H9 (cell line): ENCODE measurements around the gene MRPS14. TPM values are rescaled to one million over a fixed set of nuclear protein-coding genes. Genes with fewer than 3 reads are reported as not detected.
A peak's percentile ranks its signal among the peaks of the same experiment; 100 is the strongest.

Experiments used
- DNase-seq: peaks from one replicate; pipeline ENCODE4 v3.0.0-alpha.2; 2017
- H2AFZ ChIP-seq: one replicate; pipeline ENCODE4 v1.6.1; 2013; ENCODE audit warnings: mild to moderate bottlenecking, low read length, control low read depth, moderate library complexity
- H2AK5ac ChIP-seq: 2 replicates; pipeline ENCODE4 v1.6.1; 2013; ENCODE audit warnings: low read length, control low read depth, mixed read lengths; ENCODE audit not compliant: insufficient read length
- H2BK120ac ChIP-seq: one replicate; pipeline ENCODE4 v1.6.1; 2013; ENCODE audit warnings: low read depth, mild to moderate bottlenecking, low read length, control low read depth, inconsistent platforms; ENCODE audit not compliant: poor library complexity, severe bottlenecking
- H2BK12ac ChIP-seq: 2 replicates; pipeline ENCODE4 v1.6.1; 2013; ENCODE audit warnings: low read length, control low read depth, mixed read lengths, low read depth; ENCODE audit not compliant: insufficient read length
- H2BK15ac ChIP-seq: 2 replicates; pipeline ENCODE4 v1.6.1; 2013; ENCODE audit warnings: low read depth, low read length, control low read depth
- H2BK20ac ChIP-seq: one replicate; pipeline ENCODE4 v1.6.1; 2013; ENCODE audit warnings: low read depth, mild to moderate bottlenecking, low read length, control low read depth, inconsistent platforms; ENCODE audit not compliant: poor library complexity, severe bottlenecking
- H2BK5ac ChIP-seq: 2 replicates; pipeline ENCODE4 v1.6.1; 2013; ENCODE audit warnings: low read length, control low read depth, mixed read lengths; ENCODE audit not compliant: insufficient read length
- H3K14ac ChIP-seq: 2 replicates; pipeline ENCODE4 v1.6.1; 2013; ENCODE audit warnings: low read length, control low read depth; ENCODE audit not compliant: insufficient read depth
- H3K18ac ChIP-seq: 2 replicates; pipeline ENCODE4 v1.6.1; 2013; ENCODE audit warnings: low read depth, mild to moderate bottlenecking, mixed read lengths, low read length, control low read depth; ENCODE audit not compliant: insufficient read length
- H3K23ac ChIP-seq: 2 replicates; pipeline ENCODE4 v1.6.1; 2013; ENCODE audit warnings: low read length, control low read depth, mixed read lengths, low read depth; ENCODE audit not compliant: insufficient read length
- H3K23me2 ChIP-seq: 2 replicates; pipeline ENCODE4 v1.6.1; 2013; ENCODE audit warnings: low read depth, mild to moderate bottlenecking, mixed read lengths, low read length, control low read depth; ENCODE audit not compliant: insufficient read length, poor library complexity, severe bottlenecking
- H3K27ac ChIP-seq: 2 replicates; pipeline ENCODE4 v1.5.1; 2013; ENCODE audit warnings: low read length, control low read depth, mixed read lengths, low read depth; ENCODE audit not compliant: insufficient read length
- H3K27me3 ChIP-seq: 2 replicates; pipeline ENCODE4 v1.6.1; 2013; ENCODE audit warnings: low read length, control low read depth, inconsistent platforms; ENCODE audit not compliant: insufficient read depth
- H3K4ac ChIP-seq: 2 replicates; pipeline ENCODE4 v1.6.1; 2013; ENCODE audit warnings: low read depth, mild to moderate bottlenecking, control low read depth, inconsistent platforms, low read length, moderate library complexity
- H3K4me1 ChIP-seq: 2 replicates; pipeline ENCODE4 v1.6.1; 2013; ENCODE audit warnings: low read length, control low read depth, inconsistent platforms; ENCODE audit not compliant: insufficient read depth
- H3K4me2 ChIP-seq: 2 replicates; pipeline ENCODE4 v1.6.1; 2013; ENCODE audit warnings: low read length, control low read depth, mixed read lengths; ENCODE audit not compliant: insufficient read length, insufficient read depth
- H3K56ac ChIP-seq: 2 replicates; pipeline ENCODE4 v1.6.1; 2013; ENCODE audit warnings: low read depth, mild to moderate bottlenecking, mixed read lengths, low read length, control low read depth; ENCODE audit not compliant: insufficient read length
- H3K79me1 ChIP-seq: 2 replicates; pipeline ENCODE4 v1.6.1; 2013; ENCODE audit warnings: low read depth, mild to moderate bottlenecking, moderate library complexity, low read length, control low read depth, inconsistent platforms; ENCODE audit not compliant: insufficient read depth, poor library complexity, severe bottlenecking
- H3K79me2 ChIP-seq: 2 replicates; pipeline ENCODE4 v1.6.1; 2013; ENCODE audit warnings: low read length, control low read depth, inconsistent platforms; ENCODE audit not compliant: insufficient read depth
- H3K9ac ChIP-seq: 2 replicates; pipeline ENCODE4 v1.6.1; 2013; ENCODE audit warnings: low read length, control low read depth, mixed read lengths; ENCODE audit not compliant: insufficient read length; ENCODE audit errors: extremely low read depth
- H3K9me3 ChIP-seq: one replicate; pipeline ENCODE4 v1.6.1; 2013; ENCODE audit warnings: low read depth, low read length, inconsistent platforms; ENCODE audit not compliant: control insufficient read depth
- H3T11ph ChIP-seq: one replicate; pipeline ENCODE4 v1.6.1; 2013; ENCODE audit warnings: mild to moderate bottlenecking, low read length, control low read depth, inconsistent platforms
- H4K20me1 ChIP-seq: one replicate; pipeline ENCODE4 v1.6.1; 2013; ENCODE audit not compliant: control insufficient read depth, insufficient read length, insufficient read depth
- H4K5ac ChIP-seq: 2 replicates; pipeline ENCODE4 v1.6.1; 2013; ENCODE audit warnings: low read depth, mild to moderate bottlenecking, mixed read lengths, low read length, control low read depth; ENCODE audit not compliant: insufficient read length
- H4K8ac ChIP-seq: replicated peaks from 2 replicates; pipeline ENCODE4 v1.6.1; 2013; ENCODE audit warnings: low read length, control low read depth, mixed read lengths, low read depth; ENCODE audit not compliant: insufficient read length
- H4K91ac ChIP-seq: 2 replicates; pipeline ENCODE4 v1.6.1; 2013; ENCODE audit warnings: low read depth, mild to moderate bottlenecking, moderate library complexity, mixed read lengths, low read length, control low read depth; ENCODE audit not compliant: insufficient read length
- H3K27ac Mint-ChIP-seq, 3 experiments: 2 replicates in 2 of 3; 3 replicates in 1 of 3; pipeline ENCODE4 v1.8.0; 2020 to 2021; ENCODE audit warnings: mixed read lengths in 3 of 3, mild to moderate bottlenecking in 1 of 3, moderate library complexity in 1 of 3
- H3K27me3 Mint-ChIP-seq: 2 replicates; pipeline ENCODE4 v1.8.0; 2021; ENCODE audit warnings: low read depth, mild to moderate bottlenecking, moderate library complexity, mixed read lengths
- H3K36me3 Mint-ChIP-seq, 3 experiments: 2 replicates in 2 of 3; 3 replicates in 1 of 3; pipeline ENCODE4 v1.8.0; 2020 to 2021; ENCODE audit warnings: low read depth in 3 of 3, mixed read lengths in 3 of 3; ENCODE audit not compliant: insufficient read depth in 1 of 3
- H3K4me1 Mint-ChIP-seq, 2 experiments: 2 replicates each; pipeline ENCODE4 v1.8.0; 2020; ENCODE audit warnings: mixed read lengths in 2 of 2
- H3K4me3 Mint-ChIP-seq, 2 experiments: 2 replicates in 1 of 2; 3 replicates in 1 of 2; pipeline ENCODE4 v1.8.0; 2020 to 2021; ENCODE audit warnings: mild to moderate bottlenecking in 2 of 2, mixed read lengths in 2 of 2, moderate library complexity in 1 of 2
- H3K9me3 Mint-ChIP-seq, 2 experiments: 2 replicates in 1 of 2; 3 replicates in 1 of 2; pipeline ENCODE4 v1.8.0; 2020; ENCODE audit warnings: mild to moderate bottlenecking in 2 of 2, mixed read lengths in 2 of 2, moderate library complexity in 1 of 2
- WGBS: extraction: QIAGEN DNeasy Blood & Tissue Kit; methylation state at CpG from one replicate; pipeline ENCODE4 v1.1.7; 2013; ENCODE audit warnings: missing lambda C conversion rate, low lambda C conversion rate, mixed read lengths; ENCODE audit not compliant: insufficient read length; ENCODE audit errors: extremely low coverage; 5-methylcytosine and 5-hydroxymethylcytosine counted together
- total RNA-seq: library from RNA; stranded (reverse); gene quantifications from 2 replicates; pipeline ENCODE4 v1.2.1, GENCODE V29; 2021
- TF ChIP-seq, protein P1 (sequence below): fragments of 200-600 bp; sonication (generic); conservative IDR thresholded peaks from 3 replicates; pipeline ENCODE4 v1.8.0; 2021; ENCODE audit warnings: antibody characterized with exemption, mild to moderate bottlenecking

The MRPS14 gene
- total RNA-seq, 1 experiment from 2014 or later, result 30.6 TPM

DNA sequence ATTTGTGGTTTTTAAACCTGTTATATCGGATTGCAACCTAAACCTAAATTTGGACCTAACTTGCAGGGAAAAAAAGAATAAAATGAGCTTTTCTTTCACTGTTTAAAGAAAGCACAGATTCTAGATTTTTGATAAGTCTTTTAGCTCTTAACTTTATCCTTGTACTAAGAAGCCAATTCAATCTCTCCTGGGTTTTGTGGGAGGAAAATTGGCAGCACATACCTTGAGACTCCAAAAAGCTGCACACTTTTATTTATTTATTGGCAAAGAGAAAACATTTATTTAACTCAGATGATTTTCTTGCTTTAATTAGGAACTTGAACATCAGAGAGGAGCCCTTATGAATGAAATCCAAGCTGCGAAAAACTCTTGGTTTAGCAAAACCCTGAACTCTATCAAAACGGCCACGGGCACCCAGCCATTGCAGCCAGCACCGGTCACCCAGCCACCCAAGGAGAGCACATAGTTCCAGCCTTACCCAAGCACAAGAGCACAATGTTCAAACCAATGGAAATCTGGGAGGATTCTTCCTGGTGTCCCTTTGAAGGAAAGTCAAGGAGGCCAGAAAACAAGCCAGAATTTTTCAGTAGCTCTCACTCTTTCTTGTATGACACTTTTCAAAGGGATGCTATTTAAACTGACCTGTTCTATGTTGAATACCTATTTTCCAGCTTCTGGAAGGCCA, 33.5 kb downstream of the MRPS14 start:
- H2BK15ac ChIP-seq, result no peak overlapping the region
- no peak overlapping the region for H3K23ac ChIP-seq
- H4K91ac ChIP-seq, result no peak overlapping the region
- no CpG with 5 or more reads among the region's 5 CpGs for WGBS
- H2AFZ ChIP-seq, result no peak overlapping the region
- no peaks in the 10 kb centered on the region for H3K4me1 ChIP-seq
- H3K9me3 ChIP-seq, result no peaks in the 10 kb centered on the region
- H2BK12ac ChIP-seq, result no peak overlapping the region
- H3K4me2 ChIP-seq, result no peak overlapping the region
- H4K8ac ChIP-seq, result no peak overlapping the region
- DNase-seq, result no peak
- Mint-ChIP-seq H3K4me1 (no peaks in the 10 kb centered on the region), H3K36me3 (peaks cover 23 to 77% (median 65%) of the 10 kb centered on the region in 3 experiments; a peak in 6 of 7 replicates), H3K9me3 (no peaks in the 10 kb centered on the region), H3K4me3 (no peak overlapping the region), H3K27me3 (no peaks in the 10 kb centered on the region), H3K27ac (peak overlapping the region in 1 of 3 experiments; percentile 63; a peak in 1 of 7 replicates)
- H3K79me1 ChIP-seq, result no peaks in the 10 kb centered on the region
- H3K56ac ChIP-seq, result no peak overlapping the region
- no peaks in the 10 kb centered on the region for H3K79me2 ChIP-seq
- no peak overlapping the region for H2AK5ac ChIP-seq
- no peaks in the 10 kb centered on the region for H3K23me2 ChIP-seq
- H3K4ac ChIP-seq, result no peak overlapping the region
- no peak overlapping the region for H4K5ac ChIP-seq
- no peak overlapping the region for H2BK120ac ChIP-seq
- no peak overlapping the region for H3K14ac ChIP-seq
- H3K18ac ChIP-seq, result no peak overlapping the region
- no peak overlapping the region for H3T11ph ChIP-seq
- H2BK5ac ChIP-seq, result no peak overlapping the region
- no peak overlapping the region for H2BK20ac ChIP-seq
- TF ChIP-seq, protein P1, sequence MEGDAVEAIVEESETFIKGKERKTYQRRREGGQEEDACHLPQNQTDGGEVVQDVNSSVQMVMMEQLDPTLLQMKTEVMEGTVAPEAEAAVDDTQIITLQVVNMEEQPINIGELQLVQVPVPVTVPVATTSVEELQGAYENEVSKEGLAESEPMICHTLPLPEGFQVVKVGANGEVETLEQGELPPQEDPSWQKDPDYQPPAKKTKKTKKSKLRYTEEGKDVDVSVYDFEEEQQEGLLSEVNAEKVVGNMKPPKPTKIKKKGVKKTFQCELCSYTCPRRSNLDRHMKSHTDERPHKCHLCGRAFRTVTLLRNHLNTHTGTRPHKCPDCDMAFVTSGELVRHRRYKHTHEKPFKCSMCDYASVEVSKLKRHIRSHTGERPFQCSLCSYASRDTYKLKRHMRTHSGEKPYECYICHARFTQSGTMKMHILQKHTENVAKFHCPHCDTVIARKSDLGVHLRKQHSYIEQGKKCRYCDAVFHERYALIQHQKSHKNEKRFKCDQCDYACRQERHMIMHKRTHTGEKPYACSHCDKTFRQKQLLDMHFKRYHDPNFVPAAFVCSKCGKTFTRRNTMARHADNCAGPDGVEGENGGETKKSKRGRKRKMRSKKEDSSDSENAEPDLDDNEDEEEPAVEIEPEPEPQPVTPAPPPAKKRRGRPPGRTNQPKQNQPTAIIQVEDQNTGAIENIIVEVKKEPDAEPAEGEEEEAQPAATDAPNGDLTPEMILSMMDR, result no peak
- H3K27ac ChIP-seq, result no peak overlapping the region
- H4K20me1 ChIP-seq, result no peaks in the 10 kb centered on the region
- H3K9ac ChIP-seq, result no peak overlapping the region
- no peaks in the 10 kb centered on the region for H3K27me3 ChIP-seq
